ENCODE measurements around the gene LASP1NB.

DNA sequence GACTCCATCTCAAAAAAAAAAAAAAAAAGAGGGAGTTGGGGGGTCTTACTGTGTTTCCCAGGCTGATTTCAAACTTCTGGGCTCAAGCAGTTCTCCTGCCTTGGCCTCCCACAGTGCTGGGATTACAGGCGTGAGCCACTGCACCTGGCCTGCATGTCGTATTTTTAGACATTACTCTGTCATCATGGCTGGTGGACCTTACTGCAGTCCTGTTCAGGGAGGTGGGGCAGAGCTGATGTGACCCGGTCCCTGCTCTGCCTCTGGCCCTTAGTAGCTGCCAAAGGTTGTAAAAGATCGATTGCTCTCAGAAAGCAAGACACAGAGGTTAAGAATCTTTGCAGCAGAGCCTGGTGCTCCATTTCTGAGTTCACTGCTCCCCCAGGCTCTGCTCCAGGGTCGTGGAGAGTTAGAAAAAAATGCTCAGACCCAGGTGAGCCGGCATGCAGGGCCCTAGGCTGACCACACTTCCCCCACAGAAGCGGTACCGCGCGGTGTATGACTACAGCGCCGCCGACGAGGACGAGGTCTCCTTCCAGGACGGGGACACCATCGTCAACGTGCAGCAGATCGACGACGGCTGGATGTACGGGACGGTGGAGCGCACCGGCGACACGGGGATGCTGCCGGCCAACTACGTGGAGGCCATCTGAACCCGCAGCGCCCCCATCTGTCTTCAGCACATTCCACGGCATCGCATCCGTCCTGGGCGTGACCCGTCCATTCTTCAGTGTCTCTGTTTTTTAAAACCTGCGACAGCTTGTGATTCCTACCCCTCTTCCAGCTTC, 7.1 kb upstream of the LASP1NB start:
- TF ChIP-seq POLR2A (IDR thresholded peaks at IDR 0.05): no peak
- TF ChIP-seq, protein P1, sequence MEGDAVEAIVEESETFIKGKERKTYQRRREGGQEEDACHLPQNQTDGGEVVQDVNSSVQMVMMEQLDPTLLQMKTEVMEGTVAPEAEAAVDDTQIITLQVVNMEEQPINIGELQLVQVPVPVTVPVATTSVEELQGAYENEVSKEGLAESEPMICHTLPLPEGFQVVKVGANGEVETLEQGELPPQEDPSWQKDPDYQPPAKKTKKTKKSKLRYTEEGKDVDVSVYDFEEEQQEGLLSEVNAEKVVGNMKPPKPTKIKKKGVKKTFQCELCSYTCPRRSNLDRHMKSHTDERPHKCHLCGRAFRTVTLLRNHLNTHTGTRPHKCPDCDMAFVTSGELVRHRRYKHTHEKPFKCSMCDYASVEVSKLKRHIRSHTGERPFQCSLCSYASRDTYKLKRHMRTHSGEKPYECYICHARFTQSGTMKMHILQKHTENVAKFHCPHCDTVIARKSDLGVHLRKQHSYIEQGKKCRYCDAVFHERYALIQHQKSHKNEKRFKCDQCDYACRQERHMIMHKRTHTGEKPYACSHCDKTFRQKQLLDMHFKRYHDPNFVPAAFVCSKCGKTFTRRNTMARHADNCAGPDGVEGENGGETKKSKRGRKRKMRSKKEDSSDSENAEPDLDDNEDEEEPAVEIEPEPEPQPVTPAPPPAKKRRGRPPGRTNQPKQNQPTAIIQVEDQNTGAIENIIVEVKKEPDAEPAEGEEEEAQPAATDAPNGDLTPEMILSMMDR (IDR thresholded peaks at IDR 0.05): no peak

Data from right lobe of liver (tissue), 4 donors.